ENCODE data around the gene PDE6G.

The PDE6G gene

GRCh38 chr17:81650951-81651350, 5.4 kb downstream of the PDE6G start:
- DNase-seq (ENCODE audit: low read depth): no peak
- H3K4me3 ChIP-seq (ENCODE audit: low read length): no peak overlapping the region
- no peak for TF ChIP-seq CTCF (conservative IDR thresholded peaks at IDR 0.05; ENCODE audit: low read length)

GRCh38 chr17:81648707-81649085, 7.6 kb downstream of the PDE6G start:
- no peak for TF ChIP-seq CTCF (conservative IDR thresholded peaks at IDR 0.05; ENCODE audit: low read length)
- no peak for DNase-seq (ENCODE audit: low read depth)
- no peak overlapping the region for H3K4me3 ChIP-seq (ENCODE audit: low read length)

GRCh38 chr17:81648013-81648706, 8.2 kb downstream of the PDE6G start:
- no peak for DNase-seq (ENCODE audit: low read depth)
- TF ChIP-seq CTCF (conservative IDR thresholded peaks at IDR 0.05; ENCODE audit: low read length): no peak
- H3K4me3 ChIP-seq (ENCODE audit: low read length): no peak overlapping the region

GRCh38 chr17:81647640-81648012, 8.7 kb downstream of the PDE6G start:
- no peak for TF ChIP-seq CTCF (conservative IDR thresholded peaks at IDR 0.05; ENCODE audit: low read length)
- DNase-seq (ENCODE audit: low read depth): no peak
- H3K4me3 ChIP-seq (ENCODE audit: low read length): no peak overlapping the region

- TF ChIP-seq CTCF (conservative IDR thresholded peaks at IDR 0.05; ENCODE audit: low read length): no peak
- no peak overlapping the region for H3K4me3 ChIP-seq (ENCODE audit: low read length)
- DNase-seq (ENCODE audit: low read depth): no peak
These were observed 9.3 kb downstream of the PDE6G start for GRCh38 chr17:81646869-81647600.

- TF ChIP-seq CTCF (conservative IDR thresholded peaks at IDR 0.05; ENCODE audit: low read length): no peak
- no peak overlapping the region for H3K4me3 ChIP-seq (ENCODE audit: low read length)
- DNase-seq (ENCODE audit: low read depth): no peak
These were observed 11.1 kb downstream of the PDE6G start for GRCh38 chr17:81644976-81645952.

All from AG10803 (cell line).